Measurements from ENCODE around the gene SLC4A5. TPM values are rescaled to one million over a fixed set of nuclear protein-coding genes. Genes with fewer than 3 reads are reported as not detected.
"Not testable (repeated sequence)": the region's sequence is repeated elsewhere in the genome, so short reads cannot be mapped to it uniquely, and the experiment has no call there.

The SLC4A5 gene
- total RNA-seq, 1 donor = under 0.01 TPM

GRCh38 chr2:74194799-74195198 lies 148.4 kb downstream of the SLC4A5 start:
- no peak overlapping the region for H3K4me3 ChIP-seq (ENCODE audit: low read depth, low read length)
- no peak for TF ChIP-seq CTCF (IDR thresholded peaks at IDR 0.05; ENCODE audit: insufficient read depth, low read depth, low read length)
- DNase-seq (ENCODE audit: low read depth) = no peak

- no peak overlapping the region for H3K4me3 ChIP-seq (ENCODE audit: low read depth, low read length)
- no peak for DNase-seq (ENCODE audit: low read depth)
- no peak for TF ChIP-seq CTCF (IDR thresholded peaks at IDR 0.05; ENCODE audit: insufficient read depth, low read depth, low read length)
Observed at GRCh38 chr2:74191596-74192380, 151.4 kb downstream of the SLC4A5 start.

GRCh38 chr2:74188696-74189095 lies 154.5 kb downstream of the SLC4A5 start:
- H3K4me3 ChIP-seq (ENCODE audit: low read depth, low read length) = no peak overlapping the region
- DNase-seq (ENCODE audit: low read depth) = no peak
- TF ChIP-seq CTCF (IDR thresholded peaks at IDR 0.05; ENCODE audit: insufficient read depth, low read depth, low read length) = no peak

GRCh38 chr2:74188018-74188601 lies 155.1 kb downstream of the SLC4A5 start:
- TF ChIP-seq CTCF (IDR thresholded peaks at IDR 0.05; ENCODE audit: insufficient read depth, low read depth, low read length) = no peak
- H3K4me3 ChIP-seq (ENCODE audit: low read depth, low read length) = no peak overlapping the region
- peak; percentile 32 for DNase-seq (ENCODE audit: low read depth)

- not testable (repeated sequence) for DNase-seq (ENCODE audit: low read depth); H3K4me3 ChIP-seq (ENCODE audit: low read depth, low read length)
Observed at GRCh38 chr2:74186706-74187105, 156.5 kb downstream of the SLC4A5 start.

GRCh38 chr2:74186038-74186437 lies 157.2 kb downstream of the SLC4A5 start:
- no peak overlapping the region for H3K4me3 ChIP-seq (ENCODE audit: low read depth, low read length)
- DNase-seq (ENCODE audit: low read depth) = no peak
- no peak for TF ChIP-seq CTCF (IDR thresholded peaks at IDR 0.05; ENCODE audit: insufficient read depth, low read depth, low read length)

GRCh38 chr2:74183878-74184277 lies 159.3 kb downstream of the SLC4A5 start:
- TF ChIP-seq CTCF (IDR thresholded peaks at IDR 0.05; ENCODE audit: insufficient read depth, low read depth, low read length) = no peak
- H3K4me3 ChIP-seq (ENCODE audit: low read depth, low read length) = no peak overlapping the region
- DNase-seq (ENCODE audit: low read depth) = no peak
